ENCODE data around the gene CHRNA9. TPM values are rescaled to one million over a fixed set of nuclear protein-coding genes. Genes with fewer than 3 reads are reported as not detected.

CHRNA9 gene
- total RNA-seq, 1 experiment from 2014 or later = not detected

- TF ChIP-seq CTCF (IDR thresholded peaks at IDR 0.05; ENCODE audit: unreplicated experiment) = no peak
Observed at GRCh38 chr4:40329805-40330204, 5.3 kb upstream of the CHRNA9 start.

GRCh38 chr4:40330536-40330935 is 4.6 kb upstream of the CHRNA9 start:
- Mint-ChIP-seq H3K9me3 (ENCODE audit: low read depth, unreplicated experiment) (no peaks in the 10 kb centered on the region), H3K27me3 (ENCODE audit: unreplicated experiment) (no peaks in the 10 kb centered on the region), H3K36me3 (ENCODE audit: insufficient read depth, unreplicated experiment) (no peaks in the 10 kb centered on the region), H3K27ac (ENCODE audit: unreplicated experiment) (no peak overlapping the region), H3K4me1 (ENCODE audit: low read depth, unreplicated experiment) (no peaks in the 10 kb centered on the region), H3K4me3 (ENCODE audit: low read depth, unreplicated experiment) (no peak overlapping the region)
- no TSS peak for BruUV-seq (replicated peaks)
- CTCF ChIA-PET = no interaction called here
- no peak for DNase-seq
- TF ChIP-seq CTCF (IDR thresholded peaks at IDR 0.05; ENCODE audit: unreplicated experiment) = no peak
- intact Hi-C loops (cut with micrococcal nuclease; ENCODE audit: unreplicated experiment) = no loop called here

More at GRCh38 chr4:40329805-40330204, 5.3 kb upstream of the CHRNA9 start:
- Mint-ChIP-seq H3K4me3 (ENCODE audit: low read depth, unreplicated experiment) (no peak overlapping the region), H3K9me3 (ENCODE audit: low read depth, unreplicated experiment) (no peaks in the 10 kb centered on the region), H3K36me3 (ENCODE audit: insufficient read depth, unreplicated experiment) (no peaks in the 10 kb centered on the region), H3K4me1 (ENCODE audit: low read depth, unreplicated experiment) (no peaks in the 10 kb centered on the region), H3K27ac (ENCODE audit: unreplicated experiment) (no peak overlapping the region), H3K27me3 (ENCODE audit: unreplicated experiment) (no peaks in the 10 kb centered on the region)
- DNase-seq = no peak
- no TSS peak for BruUV-seq (replicated peaks)
- intact Hi-C loops (cut with micrococcal nuclease; ENCODE audit: unreplicated experiment) = no loop called here
- CTCF ChIA-PET = no interaction called here

GRCh38 chr4:40331101-40331745 is 3.9 kb upstream of the CHRNA9 start:
- DNase-seq = no peak
- CTCF ChIA-PET = no interaction called here
- intact Hi-C loops (cut with micrococcal nuclease; ENCODE audit: unreplicated experiment) = no loop called here
- Mint-ChIP-seq H3K9me3 (ENCODE audit: low read depth, unreplicated experiment) (no peaks in the 10 kb centered on the region), H3K4me1 (ENCODE audit: low read depth, unreplicated experiment) (no peaks in the 10 kb centered on the region), H3K4me3 (ENCODE audit: low read depth, unreplicated experiment) (no peak overlapping the region), H3K27me3 (ENCODE audit: unreplicated experiment) (no peaks in the 10 kb centered on the region), H3K36me3 (ENCODE audit: insufficient read depth, unreplicated experiment) (no peaks in the 10 kb centered on the region), H3K27ac (ENCODE audit: unreplicated experiment) (no peak overlapping the region)
- no TSS peak for BruUV-seq (replicated peaks)
- no peak for TF ChIP-seq CTCF (IDR thresholded peaks at IDR 0.05; ENCODE audit: unreplicated experiment)

GRCh38 chr4:40331961-40332360 is 3.2 kb upstream of the CHRNA9 start:
- CTCF ChIA-PET = no interaction called here
- no peak overlapping the region for H3K27ac Mint-ChIP-seq (ENCODE audit: unreplicated experiment)
- H3K9me3 Mint-ChIP-seq (ENCODE audit: low read depth, unreplicated experiment) = no peaks in the 10 kb centered on the region
- no peak overlapping the region for H3K4me3 Mint-ChIP-seq (ENCODE audit: low read depth, unreplicated experiment)
- H3K27me3 Mint-ChIP-seq (ENCODE audit: unreplicated experiment) = no peaks in the 10 kb centered on the region
- no peaks in the 10 kb centered on the region for H3K4me1 Mint-ChIP-seq (ENCODE audit: low read depth, unreplicated experiment)
- BruUV-seq (replicated peaks) = no TSS peak
- intact Hi-C loops (cut with micrococcal nuclease; ENCODE audit: unreplicated experiment) = no loop called here
- TF ChIP-seq CTCF (IDR thresholded peaks at IDR 0.05; ENCODE audit: unreplicated experiment) = no peak
- DNase-seq = no peak
- H3K36me3 Mint-ChIP-seq (ENCODE audit: insufficient read depth, unreplicated experiment) = no peaks in the 10 kb centered on the region

Measured in Calu3 (cell line).